Fibroblast of skin of left biceps (primary cell): ENCODE data around the gene KIAA0930.
"Not testable (repeated sequence)": the region's sequence is repeated elsewhere in the genome, so short reads cannot be mapped to it uniquely, and the experiment has no call there.

Experiments
- DNase-seq, 2 experiments: peaks; one replicate each; pipeline ENCODE4 v3.0.0-alpha.2; 2013; ENCODE audit warnings: low read depth in 2 of 2

The KIAA0930 gene

DNA sequence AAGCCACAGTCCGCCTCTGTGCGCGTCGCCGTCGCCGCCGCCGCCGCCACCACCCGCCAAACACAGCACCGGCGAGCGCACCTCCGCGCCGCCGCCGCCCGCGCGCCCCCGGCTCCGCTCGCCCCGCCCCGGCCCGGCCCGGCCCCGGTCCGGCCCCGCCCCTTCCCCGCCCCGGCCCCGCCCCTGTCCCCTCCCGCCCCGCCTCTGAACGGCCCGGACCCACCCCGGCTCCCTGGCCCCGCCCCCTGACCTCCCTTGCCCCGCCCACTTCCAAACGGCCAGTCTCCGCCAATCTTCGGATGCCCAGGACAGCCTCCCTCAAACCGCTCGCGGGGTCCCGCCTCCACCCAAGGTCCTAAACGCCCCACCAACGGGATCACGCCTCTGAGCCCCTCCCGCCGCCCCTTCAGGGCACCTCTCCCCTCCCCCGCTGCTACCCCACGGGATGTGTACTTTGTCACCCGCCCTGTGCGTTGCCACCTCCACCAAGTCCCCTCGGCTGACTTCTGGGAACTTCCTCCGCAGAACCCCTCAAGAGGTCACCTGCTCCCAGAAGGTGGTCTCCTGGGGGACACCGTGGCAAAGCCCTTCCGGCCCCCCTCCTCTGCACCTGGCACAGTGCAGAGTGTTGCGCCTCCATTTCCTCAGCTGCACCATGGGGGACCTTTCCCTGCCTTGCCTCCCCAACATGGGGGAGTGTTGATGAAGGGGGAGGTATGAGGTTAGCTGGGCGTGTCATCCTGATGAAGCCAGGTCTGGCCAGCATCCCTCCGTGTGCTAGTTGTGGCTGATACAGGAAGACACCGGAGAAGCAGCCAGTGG, at the start of gene KIAA0930:
TSS of gene KIAA0930 (minus strand) at position 85 of the 822 bp plus-strand sequence. CDS start 191 bp downstream, outside the sequence.
- peak in 1 of 2 experiments; percentile 28 for DNase-seq

DNA sequence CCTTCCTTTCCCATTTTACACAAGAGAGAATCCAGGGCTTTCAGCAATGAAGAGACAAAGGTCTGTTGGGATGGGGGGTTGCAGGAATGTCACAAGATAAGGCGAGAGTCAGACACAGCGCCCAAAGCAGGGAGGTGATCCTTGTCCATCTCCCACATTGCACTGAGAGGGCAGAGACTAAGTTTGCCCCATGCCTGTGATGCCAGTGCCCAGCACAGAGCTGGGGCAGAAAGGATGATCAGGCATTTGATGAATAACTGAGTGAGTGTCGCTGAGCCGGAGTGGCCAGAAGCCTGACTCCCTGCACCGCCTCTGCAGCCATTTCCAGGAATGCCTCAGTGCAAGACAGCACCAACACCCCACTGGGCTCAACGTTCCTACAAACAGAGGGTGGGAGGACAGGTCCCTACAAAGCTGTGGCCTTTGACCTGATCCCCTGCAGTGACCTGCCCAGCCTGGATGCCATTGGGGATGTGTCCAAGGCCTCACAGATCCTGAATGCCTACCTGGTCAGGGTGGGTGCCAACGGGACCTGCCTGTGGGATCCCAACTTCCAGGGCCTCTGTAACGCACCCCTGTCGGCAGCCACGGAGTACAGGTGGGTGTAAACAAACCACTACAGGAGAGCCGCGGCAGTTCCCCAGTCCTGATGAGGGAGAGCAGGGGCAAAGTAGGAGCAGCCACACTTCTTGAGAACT, 46.3 kb upstream of the KIAA0930 start:
- DNase-seq, result no peak

DNA sequence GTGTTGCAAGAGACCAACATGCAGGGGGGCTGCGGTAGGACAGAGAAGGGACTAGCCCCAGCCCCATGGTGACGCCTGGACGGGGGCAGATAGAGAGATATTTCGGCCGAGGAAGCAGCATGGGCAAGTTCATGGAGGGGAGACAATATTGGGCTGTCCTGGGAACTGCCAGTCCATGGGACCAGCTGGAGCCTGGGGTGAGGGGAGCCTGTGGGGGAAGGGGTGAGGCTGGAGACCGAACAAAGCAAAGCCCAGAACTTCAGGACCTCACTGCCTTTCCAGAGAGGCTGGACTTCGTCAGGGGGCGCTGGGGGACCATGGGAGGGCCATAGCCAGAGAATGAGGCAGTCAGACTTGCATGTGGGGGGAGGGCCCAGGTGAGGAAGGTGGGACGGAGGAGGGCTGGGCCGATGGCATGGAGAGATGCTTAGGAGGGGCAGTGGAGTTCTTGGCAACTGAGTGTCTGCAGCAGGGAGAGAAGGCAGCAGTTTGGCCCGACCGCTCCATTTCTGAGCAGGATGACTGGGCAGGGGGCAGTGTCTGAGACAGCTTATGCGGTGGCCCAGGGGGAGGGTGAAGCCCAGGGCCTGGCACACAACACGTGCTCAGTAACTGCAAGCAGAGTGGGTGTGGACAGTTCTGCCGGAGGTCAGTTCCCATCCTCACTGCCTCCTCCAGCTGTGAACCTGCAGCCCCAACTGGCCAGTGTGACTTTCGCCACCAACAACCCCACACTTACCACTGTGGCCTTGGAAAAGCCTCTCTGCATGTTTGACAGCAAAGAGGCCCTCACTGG, 44.8 kb upstream of the KIAA0930 start:
- no peak for DNase-seq

DNA sequence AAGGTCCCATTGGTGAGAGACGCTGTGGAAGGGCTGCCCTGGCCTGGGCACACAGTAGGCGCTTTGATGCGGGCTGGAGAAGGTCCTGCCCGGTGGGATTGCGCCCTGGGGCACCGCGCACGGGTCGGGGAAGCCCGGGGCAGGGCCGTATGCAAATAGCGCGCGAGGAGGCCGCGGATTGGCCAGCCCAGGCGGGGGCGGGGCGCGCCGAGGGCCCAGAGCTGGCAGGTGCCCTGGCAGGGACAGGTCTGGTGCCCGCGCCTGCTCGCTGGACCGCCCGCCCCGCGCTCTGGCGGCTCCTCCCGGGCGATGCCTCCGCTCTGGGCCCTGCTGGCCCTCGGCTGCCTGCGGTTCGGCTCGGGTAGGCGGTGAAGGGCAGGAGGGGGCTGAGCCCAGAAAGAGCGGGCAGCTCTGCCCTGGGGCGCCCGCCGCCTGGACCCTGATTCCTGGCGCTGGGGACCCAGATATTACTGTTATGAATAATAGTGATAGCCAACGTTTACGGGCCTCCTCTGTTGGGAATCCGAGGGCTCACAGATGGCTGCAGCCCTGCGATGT, 44.1 kb upstream of the KIAA0930 start, which contains the start of gene UPK3A:
TSS of gene UPK3A (plus strand) at position 245 of the 558 bp plus-strand sequence. CDS start at position 310, 65 bp downstream.
- no peak for DNase-seq

DNA sequence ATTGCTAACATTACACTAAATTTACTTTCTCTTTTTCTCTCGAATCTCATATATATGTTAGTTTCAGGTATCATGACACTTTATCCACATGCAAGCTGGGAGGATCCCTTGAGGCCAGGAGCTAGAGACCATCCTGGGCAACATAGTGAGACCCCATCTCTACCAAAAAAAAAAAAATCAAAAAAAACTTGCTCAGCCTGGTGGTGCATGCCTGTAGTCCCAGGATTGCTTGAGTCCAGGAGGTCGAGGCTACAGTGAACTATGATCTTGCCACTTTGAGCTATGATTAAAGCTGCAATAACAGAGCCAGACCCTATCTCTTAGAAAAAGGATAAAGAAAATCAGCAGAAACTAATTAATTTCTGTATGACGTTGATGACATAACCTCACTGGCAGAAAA, 40.3 kb upstream of the KIAA0930 start:
- no peak for DNase-seq

DNA sequence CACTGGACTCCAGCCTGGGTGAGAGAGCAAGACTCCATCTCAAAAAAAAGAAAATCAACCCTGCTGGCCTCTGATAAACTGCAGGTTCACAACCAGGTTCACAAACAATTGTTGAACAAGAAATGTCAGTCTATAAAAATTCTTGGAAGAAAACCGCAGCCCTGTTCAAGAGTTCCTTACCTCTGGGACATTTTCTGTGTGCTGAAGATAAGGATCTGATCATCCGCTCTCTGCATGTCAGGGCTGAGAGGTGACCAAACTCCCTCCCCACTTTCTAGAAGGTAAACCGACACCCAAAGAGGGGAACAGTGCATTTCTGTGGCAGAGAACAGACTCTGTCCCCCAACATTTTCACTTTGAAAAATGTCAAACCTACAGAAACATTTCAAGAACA, 39.9 kb upstream of the KIAA0930 start:
- DNase-seq, result no peak

DNA sequence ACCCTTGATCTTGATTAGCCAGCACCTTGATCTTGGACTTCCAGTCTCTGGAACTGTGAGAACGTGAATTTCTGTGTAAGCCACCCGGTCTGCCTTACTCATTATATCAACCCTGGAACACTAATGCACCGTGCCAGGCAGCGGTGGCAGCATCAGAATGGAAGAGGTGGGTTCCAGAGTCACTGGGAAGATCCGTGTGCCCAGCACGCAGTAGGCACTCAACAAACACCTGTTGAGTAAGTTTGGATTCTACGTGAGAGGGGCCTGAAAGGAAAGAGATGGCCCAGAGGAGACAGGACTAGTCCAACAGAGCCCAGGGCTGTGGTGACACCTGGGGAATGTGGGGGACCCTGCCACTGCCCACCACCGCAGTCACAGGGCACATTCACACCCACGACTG, 37.4 kb upstream of the KIAA0930 start:
- no peak for DNase-seq

DNA sequence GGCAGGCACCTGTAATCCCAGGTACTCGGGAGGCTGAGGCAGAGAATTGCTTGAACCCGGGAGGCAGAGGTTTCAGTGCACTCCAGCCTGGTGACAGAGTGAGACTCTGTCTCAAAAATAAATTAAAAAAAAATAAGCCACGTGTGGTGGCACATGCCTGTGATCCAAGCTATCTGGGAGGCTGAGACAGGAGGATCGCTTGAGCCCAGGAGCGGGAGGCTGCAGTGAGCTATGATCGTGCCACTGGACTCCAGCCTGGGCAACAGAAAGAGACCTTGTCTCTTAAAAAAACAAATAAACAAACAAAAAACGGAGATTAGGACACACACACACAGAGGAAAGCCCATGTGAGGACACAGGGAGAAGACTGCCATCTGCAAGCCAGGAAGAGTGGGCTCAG, 37.0 kb upstream of the KIAA0930 start:
- DNase-seq, result not testable (repeated sequence)

DNA sequence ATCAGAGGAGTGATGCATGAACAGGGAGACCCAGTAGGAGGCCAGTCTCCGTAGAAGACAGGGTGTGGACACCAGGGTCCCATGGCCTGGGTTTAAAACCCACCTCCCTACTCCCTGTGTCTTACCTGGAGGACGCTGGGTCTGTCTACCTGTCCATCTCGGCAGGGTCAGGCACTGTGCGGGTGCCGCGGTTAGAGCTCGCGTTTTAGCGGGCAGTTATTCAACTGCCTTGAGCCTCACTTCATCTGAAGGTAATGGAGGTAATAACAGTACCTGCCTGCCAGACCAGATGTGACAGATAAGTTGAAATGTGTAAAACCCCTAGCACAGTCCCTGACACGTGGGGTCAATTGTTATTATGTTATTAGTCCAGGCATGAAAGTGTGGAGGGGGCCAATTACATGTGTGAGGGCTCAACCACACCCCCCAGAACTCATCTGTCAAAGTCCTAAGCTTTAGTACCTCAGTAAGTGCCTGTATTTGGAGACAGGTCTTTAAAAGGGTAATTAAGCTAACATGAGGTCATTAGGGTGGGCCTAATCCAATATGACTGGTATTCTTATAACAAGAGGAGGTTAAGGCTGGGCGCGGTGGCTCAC, 35.9 kb upstream of the KIAA0930 start:
- DNase-seq, result no peak

DNA sequence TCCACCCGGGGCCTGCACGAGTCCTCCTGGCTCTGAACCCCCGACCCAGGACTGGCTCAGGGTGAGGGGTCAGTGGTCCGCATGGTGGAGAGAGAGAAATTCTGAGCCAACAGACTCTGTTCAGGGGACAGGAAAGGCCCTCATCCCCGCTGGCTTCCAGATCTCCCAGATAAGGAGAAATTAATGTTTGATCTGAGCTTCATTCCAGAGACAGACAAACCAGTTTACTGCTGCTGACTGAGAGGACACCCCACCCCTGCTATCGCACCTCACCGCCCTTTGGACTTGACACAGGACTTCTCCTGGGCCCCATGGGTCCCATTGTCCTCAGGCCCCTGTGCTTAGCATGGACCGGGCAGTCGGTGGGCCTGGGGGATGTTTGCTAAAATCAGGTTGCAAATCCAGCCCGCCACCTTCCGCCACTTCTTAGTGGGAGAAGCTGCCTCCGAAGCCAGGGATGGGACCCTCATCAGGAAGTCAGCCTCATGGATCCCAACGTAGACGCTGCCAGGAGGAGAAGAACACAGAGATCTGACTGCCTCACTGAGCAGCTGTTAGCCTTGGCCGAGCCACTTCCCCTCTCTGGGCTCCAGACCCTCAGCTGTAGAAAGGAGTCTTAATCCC, 32.9 kb upstream of the KIAA0930 start:
- no peak for DNase-seq

DNA sequence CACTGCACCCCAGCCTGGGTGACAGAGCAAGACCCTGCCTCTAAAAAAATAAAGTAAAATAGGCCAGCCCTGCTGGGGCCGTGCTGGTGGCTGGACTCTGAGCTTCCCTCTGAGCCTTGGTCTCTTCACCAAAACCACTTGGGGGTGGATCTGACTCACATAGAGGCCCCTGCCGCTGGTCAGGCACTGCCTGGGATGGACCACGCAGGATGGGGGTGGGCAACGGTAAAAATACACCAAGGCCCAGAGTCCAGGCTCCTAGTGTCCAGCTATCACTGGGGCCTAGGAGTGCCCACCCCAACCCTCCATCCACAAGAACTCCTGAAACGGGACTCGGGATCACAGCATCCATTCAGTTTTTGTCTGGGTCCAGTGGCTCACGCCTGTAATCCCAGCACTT, 31.8 kb upstream of the KIAA0930 start:
- DNase-seq, result no peak

DNA sequence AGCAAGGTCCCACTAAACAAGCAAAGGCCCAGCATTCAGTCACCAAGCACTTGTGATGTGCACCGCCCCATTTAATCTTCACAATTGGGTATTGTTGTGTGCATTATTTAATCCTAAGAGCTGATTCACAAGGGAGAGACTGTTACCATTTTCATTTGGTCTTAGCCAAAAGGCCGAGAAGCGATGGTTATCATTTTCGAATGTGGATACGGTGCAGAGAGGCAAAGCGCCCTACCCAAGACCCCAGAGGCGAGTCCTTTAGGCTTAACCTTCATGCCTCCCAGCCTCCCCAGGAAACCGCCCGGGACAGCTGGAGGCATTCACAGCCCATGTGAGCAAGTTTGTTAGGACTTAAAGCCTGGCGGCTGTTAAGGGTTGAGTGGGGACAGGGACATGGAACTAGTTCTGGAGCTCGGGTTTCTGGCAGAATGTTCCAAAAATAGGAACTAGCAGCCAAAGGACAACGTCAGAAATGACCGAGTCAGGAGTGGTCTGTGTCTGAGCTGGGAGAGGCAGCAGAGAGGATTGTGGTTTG, 31.0 kb upstream of the KIAA0930 start:
- no peak for DNase-seq

DNA sequence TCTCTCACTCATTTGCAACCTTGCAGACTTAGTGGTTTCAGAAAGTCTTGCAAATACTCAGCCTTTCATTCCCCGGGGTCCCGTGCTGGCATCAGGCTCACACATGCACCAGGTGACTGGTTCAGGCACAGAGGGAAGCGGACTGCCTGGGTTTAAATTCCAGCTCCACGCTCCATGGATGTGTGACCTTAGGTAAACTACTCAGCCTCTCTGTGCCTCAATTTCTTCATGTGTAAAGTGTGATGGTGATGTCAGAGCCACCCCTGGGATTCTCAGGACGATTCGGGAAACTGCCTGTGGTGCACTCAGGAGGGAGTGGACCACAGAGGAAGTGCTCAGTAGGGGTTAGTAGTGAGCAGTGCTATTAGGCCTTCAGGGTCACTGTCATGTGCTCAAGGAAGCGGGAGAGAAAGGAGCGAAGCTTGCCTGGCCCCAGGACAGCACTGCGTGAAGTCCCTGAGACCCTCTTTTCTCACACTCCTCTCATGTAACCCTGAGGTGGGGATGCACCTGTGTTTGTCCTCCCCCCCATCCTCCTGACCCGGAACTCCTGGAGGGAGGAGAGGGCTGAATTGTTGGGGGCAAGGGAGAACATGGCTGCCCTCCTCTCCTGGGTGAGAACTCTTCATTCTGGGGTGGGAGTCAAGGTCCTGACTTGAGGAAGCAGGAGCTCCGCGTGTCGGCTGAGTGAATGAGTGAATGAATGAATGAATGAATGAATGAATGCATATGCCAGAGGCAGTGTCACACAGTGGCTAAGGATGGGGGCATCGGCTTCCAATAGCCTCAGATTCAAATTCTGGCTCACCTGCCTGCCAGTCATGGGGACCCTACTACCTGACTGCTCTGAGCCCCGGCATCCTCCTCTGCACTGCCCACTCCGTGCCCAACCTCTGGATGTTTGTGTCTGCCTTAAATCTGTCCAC, 29.7 kb upstream of the KIAA0930 start:
- no peak for DNase-seq

DNA sequence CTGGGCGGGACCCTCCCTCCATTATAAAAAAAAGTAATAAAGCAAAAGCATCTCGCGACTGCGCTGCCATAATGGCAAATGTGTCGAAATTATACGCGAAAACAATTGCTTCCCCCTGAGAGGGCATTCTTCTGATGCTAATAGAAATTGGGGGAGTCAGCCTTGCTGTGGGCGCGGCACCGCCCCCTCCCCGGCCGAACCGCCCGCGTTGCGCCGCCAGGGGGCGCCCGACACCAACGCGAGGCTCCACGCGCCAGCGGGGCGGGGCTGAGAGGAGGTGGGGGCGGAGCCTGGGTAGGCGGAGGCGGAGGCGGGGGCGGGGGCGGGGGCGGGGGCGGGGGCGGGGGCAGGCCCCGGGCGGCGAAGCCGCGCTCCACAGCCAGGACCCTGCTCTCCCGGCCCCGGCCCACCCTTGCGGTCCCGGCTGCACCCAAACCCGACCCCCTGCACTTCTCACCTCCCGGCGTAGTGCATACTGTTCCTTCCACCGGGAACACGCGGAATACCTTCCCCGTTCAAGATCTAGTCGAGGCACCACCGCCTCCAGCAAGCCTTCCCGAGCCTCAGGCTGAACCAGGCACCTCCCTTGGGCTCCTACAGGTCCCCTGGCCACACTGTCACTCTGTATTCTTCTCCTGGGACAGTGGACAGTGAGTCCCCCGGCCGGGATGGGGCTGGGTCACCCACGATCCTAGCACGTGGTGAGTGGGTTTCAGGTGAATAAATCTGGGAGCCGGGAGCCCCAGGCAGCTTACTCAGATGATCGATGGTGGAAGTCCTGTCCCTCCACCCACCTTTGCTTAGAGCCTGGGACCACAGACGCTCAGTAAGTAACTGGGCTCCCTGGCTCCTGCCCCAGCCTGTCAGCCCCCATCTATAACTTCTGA, 28.5 kb upstream of the KIAA0930 start:
- peak; percentile 40 to 42 for DNase-seq

DNA sequence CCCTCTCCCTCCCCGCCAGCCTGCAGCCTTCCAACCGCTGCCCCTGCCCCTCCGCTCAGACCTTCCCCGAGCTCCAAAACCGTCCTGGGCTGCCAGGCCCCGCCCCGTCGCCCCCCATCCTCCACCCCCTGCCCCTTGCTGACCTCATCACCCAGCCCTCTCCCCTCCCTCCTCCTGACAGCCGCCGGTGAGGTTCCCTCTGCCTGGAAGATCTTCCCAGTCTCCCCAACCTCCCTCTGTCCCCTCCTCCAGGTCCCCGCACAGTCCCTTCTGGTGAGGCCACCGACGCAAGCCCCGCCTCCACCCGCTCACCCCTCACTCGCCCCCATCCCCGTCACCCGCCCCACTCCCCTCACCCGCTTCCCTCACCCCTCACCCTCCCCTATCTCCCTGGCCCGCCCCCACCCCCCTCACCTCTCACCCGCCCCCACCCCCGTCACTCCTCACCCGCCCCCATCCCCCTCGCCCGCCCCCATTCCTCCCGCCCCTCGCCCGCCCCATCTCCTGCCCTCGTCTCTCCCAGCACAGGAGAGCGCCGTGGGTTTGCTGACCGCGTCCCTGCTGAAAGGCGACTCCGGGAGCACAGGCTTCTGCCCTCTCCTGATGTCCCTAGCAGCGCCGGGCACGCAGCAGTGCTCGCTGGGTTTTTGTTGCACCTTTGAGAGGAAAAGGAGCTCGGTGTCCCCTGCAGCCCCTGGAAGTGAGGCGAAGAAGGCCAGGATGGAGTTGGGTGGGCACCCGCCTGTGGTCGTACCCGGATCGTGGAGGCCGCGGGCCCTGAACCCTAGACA, 27.7 kb upstream of the KIAA0930 start:
- no peak for DNase-seq

DNA sequence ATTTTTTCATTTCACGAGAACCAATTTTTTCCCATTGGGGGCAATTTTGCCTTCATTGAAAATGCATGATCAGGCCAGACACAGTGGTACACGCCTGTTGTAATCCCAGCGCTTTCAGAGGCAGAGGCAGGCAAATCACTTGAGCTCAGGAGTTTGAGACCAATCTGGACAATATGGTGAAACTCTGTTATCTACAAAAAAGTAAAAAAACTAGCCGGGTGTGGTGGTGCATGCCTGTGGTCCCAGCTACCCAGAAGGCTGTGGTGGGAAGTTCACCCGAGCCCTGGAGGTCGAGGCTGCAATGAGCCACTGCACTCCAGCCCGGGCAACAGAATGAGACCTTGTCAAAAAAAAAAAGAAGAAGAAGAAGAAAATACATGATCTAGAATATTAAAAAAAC, 24.8 kb upstream of the KIAA0930 start:
- DNase-seq, result no peak

DNA sequence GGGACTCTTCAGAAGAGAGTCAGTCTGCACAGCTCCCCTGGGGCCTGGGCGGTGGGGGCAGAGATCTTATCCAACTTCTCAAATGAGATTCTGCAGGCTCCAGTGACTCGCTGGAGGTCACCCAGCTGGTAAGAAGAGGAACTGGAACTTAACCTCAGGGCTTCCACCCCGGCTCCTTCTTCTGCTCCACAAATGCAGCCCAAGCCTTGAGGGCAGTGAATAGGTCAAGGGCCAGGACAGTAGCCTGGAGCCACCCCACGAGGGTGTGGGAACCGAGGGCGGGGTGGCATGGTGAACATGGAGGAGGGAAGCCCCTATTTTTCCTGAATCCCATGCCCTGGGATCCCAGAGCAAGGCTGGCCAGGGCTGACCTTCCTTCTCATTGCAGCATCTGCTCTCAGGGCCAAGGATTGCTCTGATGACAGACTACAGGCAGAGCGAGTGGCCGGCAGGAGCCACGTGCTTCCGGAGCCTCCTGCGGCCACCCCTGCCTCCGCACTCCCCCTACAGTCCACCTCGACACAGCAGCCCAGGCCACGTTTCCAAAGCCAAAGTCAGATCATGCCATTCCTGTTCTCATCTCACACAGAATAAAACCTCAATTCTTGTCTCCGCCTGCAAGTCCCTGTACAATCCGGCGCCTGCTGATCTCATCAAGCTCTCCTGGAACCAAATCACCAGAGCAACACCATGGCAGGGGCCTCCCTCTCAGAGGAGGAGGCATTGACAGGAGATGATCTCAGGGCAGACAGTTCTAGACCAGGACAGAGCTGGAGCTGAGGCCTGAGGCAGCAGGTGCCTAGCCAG, 23.0 kb upstream of the KIAA0930 start:
- DNase-seq, result peak in 1 of 2 experiments; percentile 19
